Endothelial cell of umbilical vein (primary cell): ENCODE data around the gene SDCBP2. TPM values are rescaled to one million over a fixed set of nuclear protein-coding genes. Genes with fewer than 3 reads are reported as not detected.

ENCODE experiments used
- BruUV-seq: library from RNA; stranded (reverse); fragments of 400-500 nt; replicated peaks from 2 replicates; lab custom pipeline; 2021; lab: Mats Ljungman, UMichigan
- CTCF ChIA-PET: fragments of 300-600, 350-600 bp; sonication (Branson Sonifier 250); formaldehyde crosslinking; loops from one replicate; lab custom pipeline; 2021; ENCODE audit warnings: antibody characterized with exemption, inconsistent platforms; lab: Charles Lee
- POLR2A ChIA-PET: fragments of 300-600, 350-600 bp; sonication (Branson Sonifier 250); formaldehyde crosslinking; loops from one replicate; lab custom pipeline; 2021; ENCODE audit warnings: antibody characterized with exemption, inconsistent platforms; lab: Charles Lee
- DNase-seq: peaks from one replicate; pipeline ENCODE4 v3.0.0-alpha.2; 2011; ENCODE audit warnings: low read depth, low spot score
- FAIRE-seq: peaks from 2 replicates; lab custom pipeline; 2011; peaks lifted over from hg19 to GRCh38; lab: Jason Lieb, UNC
- H2AFZ ChIP-seq: 2 replicates; pipeline ENCODE4 v1.6.0; 2012; ENCODE audit warnings: low read depth, low read length, control low read depth, inconsistent platforms
- H3K27ac ChIP-seq: 2 replicates; pipeline ENCODE4 v1.5.1; 2011; ENCODE audit warnings: low read depth, mild to moderate bottlenecking, control low read depth, low read length, moderate library complexity; ENCODE audit not compliant: insufficient read depth
- H3K27me3 ChIP-seq, 2 experiments: 2 replicates each; pipeline versions ENCODE4 v1.6.0 to v1.6.1; 2011; ENCODE audit warnings: low read length in 2 of 2, mixed read lengths in 1 of 2; ENCODE audit not compliant: control insufficient read depth in 2 of 2, insufficient read depth in 2 of 2
- H3K36me3 ChIP-seq, 2 experiments: 2 replicates in 1 of 2; 3 replicates in 1 of 2; pipeline ENCODE4 v1.5.1; 2011; ENCODE audit warnings: low read length in 2 of 2, mild to moderate bottlenecking in 1 of 2, moderate library complexity in 1 of 2; ENCODE audit not compliant: control insufficient read depth in 2 of 2, insufficient read depth in 2 of 2; ENCODE audit errors: extremely low read depth in 1 of 2
- H3K4me1 ChIP-seq: 3 replicates; pipeline ENCODE4 v1.5.1; 2011; ENCODE audit warnings: mild to moderate bottlenecking, low read length; ENCODE audit not compliant: control insufficient read depth, insufficient read depth; ENCODE audit errors: extremely low read depth
- H3K4me2 ChIP-seq: 2 replicates; pipeline ENCODE4 v1.6.1; 2011; ENCODE audit warnings: low read length, control low read depth, mixed read lengths; ENCODE audit not compliant: insufficient read depth
- H3K4me3 ChIP-seq, 3 experiments: fragments of 200-600 bp in 1 of 3; sonication (generic), shearing (Covaris generic) in 1 of 3; replicated peaks in 1 of 3; 2 replicates each; pipeline ENCODE4 v1.5.1; 2011 to 2016; ENCODE audit warnings: control low read depth in 3 of 3, low read length in 3 of 3, mild to moderate bottlenecking in 2 of 3, inconsistent platforms in 1 of 3, low read depth in 1 of 3, moderate library complexity in 1 of 3; ENCODE audit not compliant: insufficient read depth in 1 of 3
- H3K79me2 ChIP-seq: 2 replicates; pipeline ENCODE4 v1.6.0; 2012; ENCODE audit warnings: low read length, inconsistent platforms; ENCODE audit not compliant: control insufficient read depth, insufficient read depth
- H3K9ac ChIP-seq: replicated peaks from 2 replicates; pipeline ENCODE3; 2011; ENCODE audit warnings: low read length, control low read depth; ENCODE audit not compliant: insufficient read depth; ENCODE audit errors: extremely low read depth
- H3K9me1 ChIP-seq: replicated peaks from 3 replicates; pipeline ENCODE4 v1.6.0; 2011; ENCODE audit warnings: mild to moderate bottlenecking, low read length; ENCODE audit not compliant: control insufficient read depth, insufficient read depth; ENCODE audit errors: extremely low read depth
- H3K9me3 ChIP-seq: replicated peaks from 2 replicates; pipeline ENCODE4 v1.5.1; 2012; ENCODE audit warnings: low read length, inconsistent platforms; ENCODE audit not compliant: control insufficient read depth, insufficient read depth
- H4K20me1 ChIP-seq: replicated peaks from 2 replicates; pipeline ENCODE3; 2011; ENCODE audit warnings: mild to moderate bottlenecking, low read length; ENCODE audit not compliant: control insufficient read depth, insufficient read depth; ENCODE audit errors: extremely low read depth
- CTCF ChIP-seq, 2 donors: IDR thresholded peaks; 1 replicate in 1 of 2; 2 replicates in 1 of 2; pipeline ENCODE4 v1.5.1; 2011; ENCODE audit warnings: low read length in 2 of 2, mild to moderate bottlenecking in 2 of 2, moderate library complexity in 2 of 2, control low read depth in 1 of 2, inconsistent platforms in 1 of 2, low read depth in 1 of 2; ENCODE audit not compliant: insufficient read depth in 1 of 2; ENCODE audit errors: extremely low read depth in 1 of 2
- EZH2 ChIP-seq: IDR thresholded peaks from 2 replicates; pipeline ENCODE4 v1.6.1; 2012; ENCODE audit warnings: borderline replicate concordance, low read depth, mild to moderate bottlenecking, moderate library complexity, low read length, inconsistent platforms; ENCODE audit not compliant: severe bottlenecking
- GATA2 ChIP-seq: IDR thresholded peaks from 2 replicates; pipeline ENCODE4 v1.7.0; 2011; ENCODE audit warnings: low read depth, mild to moderate bottlenecking, moderate library complexity, mixed read lengths, low read length; ENCODE audit not compliant: insufficient read length, insufficient read depth
- JUN ChIP-seq: IDR thresholded peaks from 2 replicates; pipeline ENCODE4 v1.6.1; 2011; ENCODE audit warnings: borderline replicate concordance, low read depth; ENCODE audit not compliant: insufficient read length, insufficient read depth
- MAX ChIP-seq: IDR thresholded peaks from 2 replicates; pipeline ENCODE4 v1.6.1; 2011; ENCODE audit not compliant: insufficient read depth, insufficient read length
- POLR2A ChIP-seq: IDR thresholded peaks from 2 replicates; pipeline ENCODE4 v1.6.1; 2012; ENCODE audit warnings: low read depth, mild to moderate bottlenecking, control low read depth, low read length
- POLR2AphosphoS5 ChIP-seq: IDR thresholded peaks from 2 replicates; pipeline ENCODE4 v1.6.1; 2012; ENCODE audit warnings: low read depth, mild to moderate bottlenecking, control low read depth, low read length, moderate library complexity; ENCODE audit not compliant: insufficient read depth
- dilution Hi-C: fragments of 300-500 bp; cut with MboI; formaldehyde crosslinking; loops from one replicate; pipeline ENCODE4 v1.15.0; 2019; ENCODE audit warnings: low sequenced_read_pairs; ENCODE audit not compliant: extremely low pct_ligation_motif_present
- intact Hi-C: fragments of 100-400 bp; cut with micrococcal nuclease; formaldehyde crosslinking; loops from one replicate; pipeline ENCODE4 v1.10.0; 2022
- polyA plus RNA-seq, 4 experiments: library from polyadenylated mRNA; depleted of rRNA in 3 of 4; stranded (reverse) in 3 of 4; unstranded in 1 of 4; fragments of >200 nt; gene quantifications; 2 replicates each; pipeline versions ENCODE4 v1.2.1 to v1.2.3, GENCODE V29; 2011 to 2012; ENCODE audit warnings: missing spikeins in 1 of 4
- total RNA-seq: library from RNA; stranded (reverse); gene quantifications from 2 replicates; pipeline ENCODE4 v1.2.3, GENCODE V29; 2021

Gene SDCBP2
- total and polyA plus RNA-seq, 2 donors (not counting 3 experiments of a cell fraction or from before 2014, with no cell fraction given): 6.9 to 9.0 TPM

- H4K20me1 ChIP-seq: no peaks in the 10 kb centered on the region
- no peaks in the 10 kb centered on the region for H3K4me1 ChIP-seq
- no peaks in the 10 kb centered on the region for H3K36me3 ChIP-seq
- intact Hi-C loops (no loop called here), dilution Hi-C loops (no loop called here)
- CTCF ChIA-PET: interaction anchor here (0.6 to 1.2 kb wide), 2 partner anchors 8 to 10 kb away, joined by 3 read pairs; no protein-coding TSS in a partner anchor
- no peak overlapping the region for H3K4me3 ChIP-seq
- no TSS peak for BruUV-seq
- no peaks in the 10 kb centered on the region for H3K9me3 ChIP-seq
- H2AFZ ChIP-seq: no peak overlapping the region
- H3K27ac ChIP-seq: no peak overlapping the region
- TF ChIP-seq CTCF (IDR thresholded peaks at IDR 0.05; ENCODE audit: extremely low read depth in 1 of 2, insufficient read depth in 1 of 2, low read depth in 1 of 2, low read length in 2 of 2): no peak
- H3K27me3 ChIP-seq: no peaks in the 10 kb centered on the region
- DNase-seq: no peak
- POLR2A ChIA-PET: no interaction called here
- no peak for FAIRE-seq
- H3K9me1 ChIP-seq: no peaks in the 10 kb centered on the region
- no peak overlapping the region for H3K4me2 ChIP-seq
- no peaks in the 10 kb centered on the region for H3K79me2 ChIP-seq
- H3K9ac ChIP-seq: no peak overlapping the region
Measured at GRCh38 chr20:1282966-1283365, 46.0 kb downstream of the SDCBP2 start.

GRCh38 chr20:1281279-1282057, 47.5 kb downstream of the SDCBP2 start:
- TF ChIP-seq JUN (no peak), GATA2 (no peak), MAX (no peak), POLR2A (no peak), POLR2AphosphoS5 (no peak), EZH2 (no peak)
- no peak overlapping the region for H2AFZ ChIP-seq
- no peak overlapping the region for H3K27ac ChIP-seq
- H3K79me2 ChIP-seq: no peaks in the 10 kb centered on the region
- H3K4me1 ChIP-seq: no peaks in the 10 kb centered on the region
- no peak overlapping the region for H3K9ac ChIP-seq
- no peaks in the 10 kb centered on the region for H3K36me3 ChIP-seq
- CTCF ChIA-PET: interaction anchor here (1.1 to 2.2 kb wide), 4 partner anchors 19 to 222 kb away, joined by 3 to 5 read pairs (median 5); no protein-coding TSS in a partner anchor
- H3K9me3 ChIP-seq: no peaks in the 10 kb centered on the region
- DNase-seq (no peak), FAIRE-seq (no peak)
- POLR2A ChIA-PET: no interaction called here
- H3K27me3 ChIP-seq: no peaks in the 10 kb centered on the region
- dilution Hi-C loops (no loop called here), intact Hi-C loops (no loop called here)
- H3K4me3 ChIP-seq: no peak overlapping the region
- H4K20me1 ChIP-seq: no peaks in the 10 kb centered on the region
- no TSS peak for BruUV-seq
- no peaks in the 10 kb centered on the region for H3K9me1 ChIP-seq
- no peak overlapping the region for H3K4me2 ChIP-seq
